ENCODE data around the gene RHD. TPM values are rescaled to one million over a fixed set of nuclear protein-coding genes. Genes with fewer than 3 reads are reported as not detected.
A peak's percentile ranks its signal among the peaks of the same experiment; 100 is the strongest.

The RHD gene
- total RNA-seq, 4 donors from 2014 or later = 1.5 TPM; not detected in 3

DNA sequence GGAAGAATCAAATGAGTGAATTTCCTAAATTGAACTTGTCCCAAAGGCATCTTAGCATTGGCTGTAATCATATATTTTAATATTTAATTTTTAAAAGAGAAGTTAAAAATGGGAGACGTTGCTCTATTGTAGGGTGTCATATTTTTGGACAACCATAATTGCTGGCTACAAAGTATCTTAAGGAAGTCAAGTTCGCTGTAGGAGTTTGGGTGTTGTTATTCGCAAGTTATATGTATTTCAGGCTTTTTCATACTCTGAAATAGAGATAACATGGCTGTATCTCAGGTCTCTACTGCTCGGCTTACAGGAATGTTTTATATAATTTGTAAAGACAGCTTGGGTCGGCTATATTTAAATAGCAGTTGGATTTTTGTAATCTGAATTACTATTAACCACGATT, 66.7 kb downstream of the RHD start:
- DNase-seq = no peak
- Histone ChIP-seq H3K4me3 (peak overlapping the region; percentile 85 to 93), H3K9me3 (no peaks in the 10 kb centered on the region), H3K4me1 (peaks cover 3 to 10% of the 10 kb centered on the region in 2 donors), H3K27ac (peak overlapping the region; percentile 96 to 97), H3K27me3 (no peaks in the 10 kb centered on the region), H3K36me3 (no peaks in the 10 kb centered on the region)
- TF ChIP-seq, protein P1, sequence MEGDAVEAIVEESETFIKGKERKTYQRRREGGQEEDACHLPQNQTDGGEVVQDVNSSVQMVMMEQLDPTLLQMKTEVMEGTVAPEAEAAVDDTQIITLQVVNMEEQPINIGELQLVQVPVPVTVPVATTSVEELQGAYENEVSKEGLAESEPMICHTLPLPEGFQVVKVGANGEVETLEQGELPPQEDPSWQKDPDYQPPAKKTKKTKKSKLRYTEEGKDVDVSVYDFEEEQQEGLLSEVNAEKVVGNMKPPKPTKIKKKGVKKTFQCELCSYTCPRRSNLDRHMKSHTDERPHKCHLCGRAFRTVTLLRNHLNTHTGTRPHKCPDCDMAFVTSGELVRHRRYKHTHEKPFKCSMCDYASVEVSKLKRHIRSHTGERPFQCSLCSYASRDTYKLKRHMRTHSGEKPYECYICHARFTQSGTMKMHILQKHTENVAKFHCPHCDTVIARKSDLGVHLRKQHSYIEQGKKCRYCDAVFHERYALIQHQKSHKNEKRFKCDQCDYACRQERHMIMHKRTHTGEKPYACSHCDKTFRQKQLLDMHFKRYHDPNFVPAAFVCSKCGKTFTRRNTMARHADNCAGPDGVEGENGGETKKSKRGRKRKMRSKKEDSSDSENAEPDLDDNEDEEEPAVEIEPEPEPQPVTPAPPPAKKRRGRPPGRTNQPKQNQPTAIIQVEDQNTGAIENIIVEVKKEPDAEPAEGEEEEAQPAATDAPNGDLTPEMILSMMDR (IDR thresholded peaks at IDR 0.05) = no peak
- TF ChIP-seq POLR2A (IDR thresholded peaks at IDR 0.05) = no peak
- intact Hi-C loops (cut with DNase I; ENCODE audit: low total_unique reads) = no loop called here

DNA sequence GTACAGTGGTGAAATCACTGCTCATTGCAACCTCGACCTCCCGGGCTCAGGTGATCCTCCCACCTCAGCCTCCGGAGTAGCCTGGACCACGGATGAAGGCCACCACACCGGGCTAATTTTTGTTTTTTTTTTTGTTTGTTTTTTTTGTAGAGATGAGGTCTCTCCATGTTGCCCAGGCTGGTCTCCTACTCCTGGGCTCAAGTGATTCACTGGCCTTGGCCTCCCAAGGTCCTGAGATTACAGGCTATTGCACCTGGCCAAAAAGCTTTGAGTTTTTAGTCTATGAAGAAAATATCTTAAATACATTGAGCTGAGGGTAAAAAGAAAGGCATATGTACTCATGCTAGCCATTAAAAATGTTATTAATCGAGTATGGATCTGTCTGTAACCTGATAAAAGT, 69.4 kb downstream of the RHD start:
- TF ChIP-seq, protein P1 (IDR thresholded peaks at IDR 0.05) = no peak
- DNase-seq = no peak
- Histone ChIP-seq H3K27ac (no peak overlapping the region), H3K4me1 (peaks cover 3 to 10% of the 10 kb centered on the region in 2 donors), H3K9me3 (no peaks in the 10 kb centered on the region), H3K27me3 (no peaks in the 10 kb centered on the region), H3K4me3 (no peak overlapping the region), H3K36me3 (no peaks in the 10 kb centered on the region)
- intact Hi-C loops (cut with DNase I; ENCODE audit: low total_unique reads) = no loop called here

DNA sequence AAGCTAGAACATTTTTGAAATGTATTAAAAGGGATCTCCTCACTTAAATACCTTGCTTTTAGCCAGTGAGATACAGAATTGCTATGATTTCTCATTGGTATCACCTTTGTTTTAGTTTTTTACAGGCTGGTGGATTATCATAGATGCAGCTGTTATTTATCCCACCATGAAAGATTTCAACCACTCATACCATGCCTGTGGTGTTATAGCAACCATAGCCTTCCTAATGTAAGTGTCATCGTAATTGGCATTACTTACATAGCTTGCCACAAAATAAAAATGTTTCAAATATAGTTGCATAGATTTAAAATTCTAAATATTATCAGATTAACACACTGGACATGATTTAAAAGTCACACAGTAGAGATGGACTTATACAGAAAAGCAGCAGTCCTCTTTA, 70.5 kb downstream of the RHD start:
- H3K4me3 ChIP-seq = no peak overlapping the region
- H3K27ac ChIP-seq = no peak overlapping the region
- TF ChIP-seq POLR2A (IDR thresholded peaks at IDR 0.05) = no peak
- TF ChIP-seq, protein P1 (IDR thresholded peaks at IDR 0.05) = no peak
- intact Hi-C loops (cut with DNase I; ENCODE audit: low total_unique reads) = no loop called here
- H3K4me1 ChIP-seq = peaks cover 3 to 10% of the 10 kb centered on the region in 2 donors
- no peak for DNase-seq
- H3K9me3 ChIP-seq = no peaks in the 10 kb centered on the region
- no peaks in the 10 kb centered on the region for H3K27me3 ChIP-seq
- no peaks in the 10 kb centered on the region for H3K36me3 ChIP-seq

DNA sequence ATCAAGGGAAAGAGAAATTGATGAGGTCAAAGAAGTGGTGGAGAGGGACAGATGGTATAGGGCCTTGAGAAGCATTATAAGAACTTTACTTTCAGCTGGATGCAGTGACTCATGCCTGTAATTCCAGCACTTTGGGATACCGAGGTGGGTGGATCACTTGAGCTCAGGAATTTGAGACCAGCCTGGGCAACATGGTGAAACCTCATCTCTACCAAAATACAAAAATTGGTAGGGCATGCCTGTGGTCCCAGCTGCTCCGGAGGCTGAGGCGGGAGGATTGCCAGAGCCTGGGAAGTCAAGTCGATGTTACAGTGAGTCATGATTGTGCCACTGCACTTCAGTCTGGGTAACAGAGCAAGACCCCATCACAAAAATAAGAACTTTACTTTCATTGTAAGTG, 71.6 kb downstream of the RHD start:
- no peaks in the 10 kb centered on the region for H3K9me3 ChIP-seq
- H3K27ac ChIP-seq = no peak overlapping the region
- no peaks in the 10 kb centered on the region for H3K27me3 ChIP-seq
- H3K36me3 ChIP-seq = no peaks in the 10 kb centered on the region
- TF ChIP-seq POLR2A (IDR thresholded peaks at IDR 0.05) = no peak
- TF ChIP-seq, protein P1 (IDR thresholded peaks at IDR 0.05) = no peak
- DNase-seq = no peak
- intact Hi-C loops (cut with DNase I; ENCODE audit: low total_unique reads) = no loop called here
- no peak overlapping the region for H3K4me3 ChIP-seq
- peaks cover 3 to 10% of the 10 kb centered on the region in 2 donors for H3K4me1 ChIP-seq

DNA sequence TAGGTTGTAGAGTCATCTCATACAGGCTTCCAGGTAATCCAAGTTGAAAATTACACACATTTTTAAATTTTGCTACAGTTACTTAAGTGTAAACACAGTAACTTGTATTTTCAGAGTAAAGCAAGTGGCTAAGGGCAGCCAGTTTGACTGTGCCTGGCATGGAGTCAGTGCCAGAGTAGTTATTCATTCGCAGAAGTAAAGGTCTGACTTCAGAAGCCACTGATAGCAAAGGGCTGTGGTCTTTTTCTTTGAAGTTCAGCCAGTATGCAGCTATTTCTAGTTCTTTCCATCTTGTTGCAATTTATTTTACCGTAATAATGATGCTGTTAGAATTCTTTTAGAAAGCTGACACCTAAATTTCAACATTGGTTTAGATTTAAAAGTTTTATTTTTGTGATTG, 75.2 kb downstream of the RHD start:
- intact Hi-C loops (cut with DNase I; ENCODE audit: low total_unique reads) = no loop called here
- no peaks in the 10 kb centered on the region for H3K9me3 ChIP-seq
- TF ChIP-seq, protein P1 (IDR thresholded peaks at IDR 0.05) = no peak
- TF ChIP-seq POLR2A (IDR thresholded peaks at IDR 0.05) = no peak
- no peaks in the 10 kb centered on the region for H3K36me3 ChIP-seq
- H3K4me1 ChIP-seq = no peaks in the 10 kb centered on the region
- no peak overlapping the region for H3K4me3 ChIP-seq
- H3K27me3 ChIP-seq = no peaks in the 10 kb centered on the region
- DNase-seq = no peak
- H3K27ac ChIP-seq = no peak overlapping the region
